Peyer's patch (tissue), 4 donors: ENCODE measurements around the gene RAB7A.

Source experiments
- POLR2A ChIP-seq, 2 donors: fragments of 450-650 bp; IDR thresholded peaks; one replicate each; pipeline ENCODE4 v1.5.1; 2017; ENCODE audit warnings: antibody characterized with exemption in 2 of 2, mild to moderate bottlenecking in 2 of 2, moderate library complexity in 2 of 2
- TF ChIP-seq, protein P1 (sequence below), 6 experiments: fragments of 450-650 bp in 4 of 6; fragments of 200-600 bp in 2 of 6; sonication (generic) in 1 of 6; IDR thresholded peaks; one replicate each; pipeline ENCODE4 v1.5.1; 2017 to 2019; ENCODE audit warnings: antibody characterized with exemption in 6 of 6, mild to moderate bottlenecking in 3 of 6, moderate library complexity in 1 of 6

DNA sequence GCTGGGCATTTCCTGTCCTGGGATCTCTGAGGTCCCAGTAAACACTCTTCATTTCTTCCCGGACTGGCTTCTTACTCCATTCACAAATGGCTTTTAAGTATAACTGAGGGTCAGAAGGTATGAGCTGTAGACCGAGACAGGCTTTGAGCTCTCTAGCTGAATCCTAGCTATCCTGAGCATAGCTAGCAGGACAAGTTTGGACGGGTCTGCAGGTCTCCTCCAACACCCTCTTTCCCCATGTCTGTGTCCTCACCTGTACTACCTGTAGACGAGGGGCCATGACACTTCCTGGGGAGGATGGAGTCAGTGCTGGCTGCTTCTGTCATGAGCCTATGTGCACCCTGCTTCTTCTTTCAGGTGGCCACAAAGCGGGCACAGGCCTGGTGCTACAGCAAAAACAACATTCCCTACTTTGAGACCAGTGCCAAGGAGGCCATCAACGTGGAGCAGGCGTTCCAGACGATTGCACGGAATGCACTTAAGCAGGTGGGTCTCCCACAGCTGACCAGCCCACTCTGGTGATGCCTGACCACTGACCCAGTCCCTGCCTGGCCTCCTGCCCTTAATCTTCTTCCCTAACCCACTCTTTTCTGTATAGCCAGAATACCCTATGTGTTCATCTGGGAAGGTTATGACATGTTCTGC is 81.3 kb downstream of the RAB7A start:
- TF ChIP-seq, protein P1, sequence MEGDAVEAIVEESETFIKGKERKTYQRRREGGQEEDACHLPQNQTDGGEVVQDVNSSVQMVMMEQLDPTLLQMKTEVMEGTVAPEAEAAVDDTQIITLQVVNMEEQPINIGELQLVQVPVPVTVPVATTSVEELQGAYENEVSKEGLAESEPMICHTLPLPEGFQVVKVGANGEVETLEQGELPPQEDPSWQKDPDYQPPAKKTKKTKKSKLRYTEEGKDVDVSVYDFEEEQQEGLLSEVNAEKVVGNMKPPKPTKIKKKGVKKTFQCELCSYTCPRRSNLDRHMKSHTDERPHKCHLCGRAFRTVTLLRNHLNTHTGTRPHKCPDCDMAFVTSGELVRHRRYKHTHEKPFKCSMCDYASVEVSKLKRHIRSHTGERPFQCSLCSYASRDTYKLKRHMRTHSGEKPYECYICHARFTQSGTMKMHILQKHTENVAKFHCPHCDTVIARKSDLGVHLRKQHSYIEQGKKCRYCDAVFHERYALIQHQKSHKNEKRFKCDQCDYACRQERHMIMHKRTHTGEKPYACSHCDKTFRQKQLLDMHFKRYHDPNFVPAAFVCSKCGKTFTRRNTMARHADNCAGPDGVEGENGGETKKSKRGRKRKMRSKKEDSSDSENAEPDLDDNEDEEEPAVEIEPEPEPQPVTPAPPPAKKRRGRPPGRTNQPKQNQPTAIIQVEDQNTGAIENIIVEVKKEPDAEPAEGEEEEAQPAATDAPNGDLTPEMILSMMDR (IDR thresholded peaks at IDR 0.05): no peak
- no peak for TF ChIP-seq POLR2A (IDR thresholded peaks at IDR 0.05)
